Endothelial cell of umbilical vein (primary cell): ENCODE results near the gene CCDC120.

Source experiments
- EZH2 ChIP-seq: IDR thresholded peaks from 2 replicates; pipeline ENCODE4 v1.6.1; 2012; ENCODE audit warnings: borderline replicate concordance, low read depth, mild to moderate bottlenecking, moderate library complexity, low read length, inconsistent platforms; ENCODE audit not compliant: severe bottlenecking
- POLR2A ChIP-seq: IDR thresholded peaks from 2 replicates; pipeline ENCODE4 v1.6.1; 2012; ENCODE audit warnings: low read depth, mild to moderate bottlenecking, control low read depth, low read length

DNA sequence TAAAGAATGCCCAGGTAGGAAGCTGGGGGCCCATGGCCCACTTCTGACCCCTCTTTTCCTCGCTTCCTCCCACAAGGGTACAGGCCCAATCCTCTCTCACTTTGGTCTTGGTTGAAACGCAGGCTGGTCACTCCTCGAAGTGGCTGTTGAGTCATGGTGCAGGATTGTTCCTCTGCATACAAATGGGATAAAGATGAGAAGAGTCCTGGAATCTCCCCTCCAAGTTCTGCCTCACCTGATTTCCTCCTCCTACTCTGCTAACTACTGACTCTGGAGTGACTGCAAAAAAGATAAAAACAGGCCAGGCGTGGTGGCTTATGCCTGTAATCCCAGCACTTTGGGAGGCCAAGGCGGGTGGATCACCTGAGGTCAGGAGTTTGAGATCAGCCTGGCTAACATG, 19.1 kb downstream of the CCDC120 start:
- no peak for TF ChIP-seq EZH2
- TF ChIP-seq POLR2A, result no peak
